ENCODE measurements around the gene KAT2A. TPM values are rescaled to one million over a fixed set of nuclear protein-coding genes. Genes with fewer than 3 reads are reported as not detected.

KAT2A gene
- total RNA-seq, 3 donors from 2014 or later (not counting 1 experiment from before 2014, with no cell fraction given): 29.6 to 32.8 (median 29.9) TPM

GRCh38 chr17:42090964-42091790, 30.0 kb downstream of the KAT2A start:
- Mint-ChIP-seq H3K27ac (no peak overlapping the region), H3K36me3 (no peaks in the 10 kb centered on the region), H3K4me3 (no peak overlapping the region), H3K9me3 (no peaks in the 10 kb centered on the region), H3K27me3 (ENCODE audit: low read depth in 2 of 2) (peaks cover 0 to 9% of the 10 kb centered on the region in 2 donors), H3K4me1 (no peaks in the 10 kb centered on the region)
- DNase-seq (no peak), ATAC-seq (no peak)
- no peaks in the 10 kb centered on the region for H3K9me3 ChIP-seq (ENCODE audit: control insufficient read depth, insufficient read depth, low read length)
- no peaks in the 10 kb centered on the region for H3K36me3 ChIP-seq (ENCODE audit: control insufficient read depth, insufficient read depth, low read length)
- intact Hi-C loops (cut with micrococcal nuclease): no loop called here
- H3K27ac ChIP-seq (ENCODE audit: low read length): no peak overlapping the region
- WGBS (ENCODE audit: insufficient coverage): 89% methylated on average over 8 of the region's 8 CpGs
- H3K4me1 ChIP-seq (ENCODE audit: control insufficient read depth, insufficient read depth, low read length): no peaks in the 10 kb centered on the region
- H3K4me3 ChIP-seq (ENCODE audit: low read length): no peak overlapping the region
- no peaks in the 10 kb centered on the region for H3K27me3 ChIP-seq (ENCODE audit: control insufficient read depth, insufficient read depth, low read length)
- TF ChIP-seq CTCF (IDR thresholded peaks at IDR 0.05): no peak

GRCh38 chr17:42088736-42089135, 32.4 kb downstream of the KAT2A start:
- Mint-ChIP-seq H3K27ac (no peak overlapping the region), H3K4me3 (no peak overlapping the region), H3K4me1 (no peaks in the 10 kb centered on the region), H3K36me3 (no peaks in the 10 kb centered on the region), H3K9me3 (no peaks in the 10 kb centered on the region), H3K27me3 (ENCODE audit: low read depth in 2 of 2) (peaks cover 0 to 4% of the 10 kb centered on the region in 2 donors)
- H3K36me3 ChIP-seq (ENCODE audit: control insufficient read depth, insufficient read depth, low read length): no peaks in the 10 kb centered on the region
- TF ChIP-seq CTCF (IDR thresholded peaks at IDR 0.05): no peak
- no peak overlapping the region for H3K4me3 ChIP-seq (ENCODE audit: low read length)
- ATAC-seq (no peak), DNase-seq (no peak)
- intact Hi-C loops (cut with micrococcal nuclease): no loop called here
- no peaks in the 10 kb centered on the region for H3K27me3 ChIP-seq (ENCODE audit: control insufficient read depth, insufficient read depth, low read length)
- 91% methylated on average over 8 of the region's 8 CpGs for WGBS (ENCODE audit: insufficient coverage)
- H3K27ac ChIP-seq (ENCODE audit: low read length): no peak overlapping the region
- H3K9me3 ChIP-seq (ENCODE audit: control insufficient read depth, insufficient read depth, low read length): no peaks in the 10 kb centered on the region
- no peaks in the 10 kb centered on the region for H3K4me1 ChIP-seq (ENCODE audit: control insufficient read depth, insufficient read depth, low read length)

- H3K27me3 Mint-ChIP-seq (ENCODE audit: low read depth in 2 of 2): peaks cover 0 to 4% of the 10 kb centered on the region in 2 donors
- no peaks in the 10 kb centered on the region for H3K9me3 Mint-ChIP-seq
- Histone ChIP-seq H3K27me3 (ENCODE audit: control insufficient read depth, insufficient read depth, low read length) (no peaks in the 10 kb centered on the region), H3K9me3 (ENCODE audit: control insufficient read depth, insufficient read depth, low read length) (no peaks in the 10 kb centered on the region), H3K36me3 (ENCODE audit: control insufficient read depth, insufficient read depth, low read length) (no peaks in the 10 kb centered on the region), H3K4me1 (ENCODE audit: control insufficient read depth, insufficient read depth, low read length) (no peaks in the 10 kb centered on the region), H3K4me3 (ENCODE audit: low read length) (no peak overlapping the region), H3K27ac (ENCODE audit: low read length) (no peak overlapping the region)
- TF ChIP-seq CTCF (IDR thresholded peaks at IDR 0.05): no peak
- no peaks in the 10 kb centered on the region for H3K36me3 Mint-ChIP-seq
- intact Hi-C loops (cut with micrococcal nuclease): no loop called here
- no peak for ATAC-seq
- no peaks in the 10 kb centered on the region for H3K4me1 Mint-ChIP-seq
- no peak for DNase-seq
- no peak overlapping the region for H3K27ac Mint-ChIP-seq
- H3K4me3 Mint-ChIP-seq: no peak overlapping the region
- 93% methylated on average over 19 of the region's 20 CpGs for WGBS (ENCODE audit: insufficient coverage)
Measured at GRCh38 chr17:42087736-42088705, 33.1 kb downstream of the KAT2A start.
